Endothelial cell (in vitro differentiated cells): ENCODE measurements around the gene FHDC1. TPM values are rescaled to one million over a fixed set of nuclear protein-coding genes. Genes with fewer than 3 reads are reported as not detected.

Experiments used
- DNase-seq: peaks from one replicate; pipeline ENCODE4 v3.0.0; 2021; ENCODE audit warnings: low spot score
- H3K27ac Mint-ChIP-seq: one replicate; pipeline ENCODE4 v1.8.0; 2021; ENCODE audit warnings: mixed read lengths, inconsistent platforms; ENCODE audit not compliant: unreplicated experiment
- H3K27me3 Mint-ChIP-seq: one replicate; pipeline ENCODE4 v1.8.0; 2021; ENCODE audit warnings: mild to moderate bottlenecking, moderate library complexity, mixed read lengths, inconsistent platforms; ENCODE audit not compliant: unreplicated experiment
- H3K36me3 Mint-ChIP-seq: one replicate; pipeline ENCODE4 v1.8.0; 2021; ENCODE audit warnings: mild to moderate bottlenecking, low read depth, mixed read lengths, inconsistent platforms; ENCODE audit not compliant: unreplicated experiment
- H3K4me1 Mint-ChIP-seq: one replicate; pipeline ENCODE4 v1.8.0; 2021; ENCODE audit warnings: mild to moderate bottlenecking, mixed read lengths, inconsistent platforms; ENCODE audit not compliant: unreplicated experiment
- H3K4me3 Mint-ChIP-seq: one replicate; pipeline ENCODE4 v1.8.0; 2021; ENCODE audit warnings: mild to moderate bottlenecking, mixed read lengths, inconsistent platforms; ENCODE audit not compliant: unreplicated experiment
- H3K9me3 Mint-ChIP-seq: one replicate; pipeline ENCODE4 v1.8.0; 2021; ENCODE audit warnings: mixed read lengths, inconsistent platforms; ENCODE audit not compliant: unreplicated experiment
- total RNA-seq: library from RNA; stranded (reverse); fragmentation: NEBNext Ultra II Directional; extraction: Animal tissue kit (Norgen Biotek cat#: 25700); gene quantifications from one replicate; pipeline ENCODE4 v1.2.1, GENCODE V29; 2021; ENCODE audit not compliant: unreplicated experiment
- TF ChIP-seq, protein P1 (sequence below): fragments of 200-600 bp; sonication (generic); IDR thresholded peaks from one replicate; pipeline ENCODE4 v1.5.0; 2021; ENCODE audit warnings: antibody characterized with exemption; ENCODE audit not compliant: unreplicated experiment

FHDC1 gene
- total RNA-seq, 1 donor from 2014 or later = 0.90 TPM

- no peaks in the 10 kb centered on the region for H3K27me3 Mint-ChIP-seq
- H3K4me1 Mint-ChIP-seq = no peaks in the 10 kb centered on the region
- H3K36me3 Mint-ChIP-seq = no peaks in the 10 kb centered on the region
- no peak overlapping the region for H3K4me3 Mint-ChIP-seq
- TF ChIP-seq, protein P1, sequence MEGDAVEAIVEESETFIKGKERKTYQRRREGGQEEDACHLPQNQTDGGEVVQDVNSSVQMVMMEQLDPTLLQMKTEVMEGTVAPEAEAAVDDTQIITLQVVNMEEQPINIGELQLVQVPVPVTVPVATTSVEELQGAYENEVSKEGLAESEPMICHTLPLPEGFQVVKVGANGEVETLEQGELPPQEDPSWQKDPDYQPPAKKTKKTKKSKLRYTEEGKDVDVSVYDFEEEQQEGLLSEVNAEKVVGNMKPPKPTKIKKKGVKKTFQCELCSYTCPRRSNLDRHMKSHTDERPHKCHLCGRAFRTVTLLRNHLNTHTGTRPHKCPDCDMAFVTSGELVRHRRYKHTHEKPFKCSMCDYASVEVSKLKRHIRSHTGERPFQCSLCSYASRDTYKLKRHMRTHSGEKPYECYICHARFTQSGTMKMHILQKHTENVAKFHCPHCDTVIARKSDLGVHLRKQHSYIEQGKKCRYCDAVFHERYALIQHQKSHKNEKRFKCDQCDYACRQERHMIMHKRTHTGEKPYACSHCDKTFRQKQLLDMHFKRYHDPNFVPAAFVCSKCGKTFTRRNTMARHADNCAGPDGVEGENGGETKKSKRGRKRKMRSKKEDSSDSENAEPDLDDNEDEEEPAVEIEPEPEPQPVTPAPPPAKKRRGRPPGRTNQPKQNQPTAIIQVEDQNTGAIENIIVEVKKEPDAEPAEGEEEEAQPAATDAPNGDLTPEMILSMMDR = no peak
- H3K27ac Mint-ChIP-seq = no peak overlapping the region
- no peaks in the 10 kb centered on the region for H3K9me3 Mint-ChIP-seq
- no peak for DNase-seq
Observed at GRCh38 chr4:153018031-153018430, 81.9 kb downstream of the FHDC1 start.

DNA sequence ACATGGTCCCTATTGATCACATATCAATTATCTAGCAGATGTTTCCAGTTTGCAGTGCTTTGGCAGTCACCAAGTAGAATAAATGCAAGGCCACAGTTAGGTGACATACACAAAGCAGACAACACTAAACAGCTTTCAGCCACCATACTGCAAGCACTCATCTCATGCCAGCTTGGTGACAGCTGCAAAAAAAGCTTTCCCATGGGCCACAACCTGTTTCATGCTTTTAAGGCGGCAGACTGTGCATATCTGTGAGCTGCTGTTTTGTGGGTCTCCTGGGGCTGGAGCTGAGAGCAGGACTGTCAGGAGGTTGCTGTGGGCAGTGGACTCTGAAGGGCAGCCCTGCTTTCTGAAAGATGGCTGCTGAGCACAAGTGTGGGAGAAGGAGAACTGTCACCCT is 82.6 kb downstream of the FHDC1 start:
- H3K4me3 Mint-ChIP-seq = no peak overlapping the region
- TF ChIP-seq, protein P1 = no peak
- H3K27me3 Mint-ChIP-seq = no peaks in the 10 kb centered on the region
- no peaks in the 10 kb centered on the region for H3K36me3 Mint-ChIP-seq
- DNase-seq = no peak
- H3K4me1 Mint-ChIP-seq = no peaks in the 10 kb centered on the region
- H3K27ac Mint-ChIP-seq = no peak overlapping the region
- H3K9me3 Mint-ChIP-seq = no peaks in the 10 kb centered on the region

- TF ChIP-seq, protein P1 = no peak
- no peak for DNase-seq
- Mint-ChIP-seq H3K36me3 (no peaks in the 10 kb centered on the region), H3K4me3 (no peak overlapping the region), H3K9me3 (no peaks in the 10 kb centered on the region), H3K27ac (no peak overlapping the region), H3K27me3 (peaks cover 1% of the 10 kb centered on the region), H3K4me1 (no peaks in the 10 kb centered on the region)
Observed at GRCh38 chr4:153019906-153020305, 83.8 kb downstream of the FHDC1 start.

- Mint-ChIP-seq H3K27ac (no peak overlapping the region), H3K27me3 (peaks cover 1% of the 10 kb centered on the region), H3K9me3 (no peaks in the 10 kb centered on the region), H3K36me3 (no peaks in the 10 kb centered on the region), H3K4me1 (no peaks in the 10 kb centered on the region), H3K4me3 (no peak overlapping the region)
- no peak for DNase-seq
- TF ChIP-seq, protein P1 = no peak
Observed at GRCh38 chr4:153020457-153020856, 84.3 kb downstream of the FHDC1 start.

GRCh38 chr4:153021276-153021675 is 85.2 kb downstream of the FHDC1 start:
- Mint-ChIP-seq H3K27ac (no peak overlapping the region), H3K4me1 (no peaks in the 10 kb centered on the region), H3K9me3 (no peaks in the 10 kb centered on the region), H3K4me3 (no peak overlapping the region), H3K27me3 (peaks cover 1% of the 10 kb centered on the region), H3K36me3 (no peaks in the 10 kb centered on the region)
- DNase-seq = no peak
- TF ChIP-seq, protein P1 = no peak
